GM18873 (cell line): ENCODE data around the gene IQCE.
"Not testable (repeated sequence)": the region's sequence is repeated elsewhere in the genome, so short reads cannot be mapped to it uniquely, and the experiment has no call there.

Experiments used
- ATAC-seq: cut with Tn5 transposase; IDR thresholded peaks from one replicate; pipeline ENCODE4 v1.9.1; 2021; ENCODE audit warnings: mild to moderate bottlenecking, moderate library complexity, moderate number of reproducible peaks; ENCODE audit not compliant: unreplicated experiment, low FRiP score

Gene IQCE

GRCh38 chr7:2598154-2598823 is 39.5 kb downstream of the IQCE start:
- no peak for ATAC-seq

- ATAC-seq: no peak
Observed at GRCh38 chr7:2601065-2601464, 42.3 kb downstream of the IQCE start.

- no peak for ATAC-seq
Observed at GRCh38 chr7:2601907-2602306, 43.1 kb downstream of the IQCE start.

- ATAC-seq: no peak
Observed at GRCh38 chr7:2602406-2603043, 43.7 kb downstream of the IQCE start.

- no peak for ATAC-seq
Observed at GRCh38 chr7:2603044-2603965, 44.5 kb downstream of the IQCE start.

- ATAC-seq: no peak
Observed at GRCh38 chr7:2604608-2605174, 45.9 kb downstream of the IQCE start.

GRCh38 chr7:2605608-2606538 is 47.1 kb downstream of the IQCE start:
- no peak for ATAC-seq

- ATAC-seq: no peak
Observed at GRCh38 chr7:2606539-2606936, 47.8 kb downstream of the IQCE start.

GRCh38 chr7:2607122-2607922 is 48.5 kb downstream of the IQCE start:
- ATAC-seq: no peak

GRCh38 chr7:2607923-2608904 is 49.4 kb downstream of the IQCE start:
- no peak for ATAC-seq

GRCh38 chr7:2608921-2609411 is 50.2 kb downstream of the IQCE start:
- ATAC-seq: no peak

- not testable (repeated sequence) for ATAC-seq
Observed at GRCh38 chr7:2609646-2610045, 50.9 kb downstream of the IQCE start.

- no peak for ATAC-seq
Observed at GRCh38 chr7:2610466-2610865, 51.7 kb downstream of the IQCE start.

GRCh38 chr7:2610898-2611297 is 52.1 kb downstream of the IQCE start:
- no peak for ATAC-seq

- ATAC-seq: no peak
Observed at GRCh38 chr7:2611401-2611800, 52.6 kb downstream of the IQCE start.

- ATAC-seq: no peak
Observed at GRCh38 chr7:2611922-2612321, 53.1 kb downstream of the IQCE start.

GRCh38 chr7:2612445-2613097 is 53.8 kb downstream of the IQCE start:
- no peak for ATAC-seq
